Measurements from ENCODE around the gene CDC27.

DNA sequence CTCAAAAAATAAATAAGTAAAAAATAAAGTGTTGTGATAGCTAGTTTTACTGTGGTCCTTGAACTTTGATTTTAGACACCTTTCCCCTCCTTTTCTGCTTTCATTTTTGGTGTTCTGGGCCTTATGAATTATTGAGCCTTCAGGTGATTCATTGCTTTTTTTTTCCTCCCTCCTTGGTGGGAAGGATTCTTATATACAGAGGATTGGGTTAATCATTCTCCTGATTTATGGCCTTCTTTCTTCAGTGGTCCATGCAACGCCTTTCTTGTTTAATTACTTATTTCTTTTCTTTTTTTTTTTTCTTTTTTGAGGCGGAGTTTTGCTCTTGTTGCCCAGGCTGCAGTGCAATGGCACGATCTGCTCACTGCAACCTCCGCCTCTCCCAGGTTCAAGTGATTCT lies 12.1 kb upstream of the CDC27 start:
- TF ChIP-seq, protein P1, sequence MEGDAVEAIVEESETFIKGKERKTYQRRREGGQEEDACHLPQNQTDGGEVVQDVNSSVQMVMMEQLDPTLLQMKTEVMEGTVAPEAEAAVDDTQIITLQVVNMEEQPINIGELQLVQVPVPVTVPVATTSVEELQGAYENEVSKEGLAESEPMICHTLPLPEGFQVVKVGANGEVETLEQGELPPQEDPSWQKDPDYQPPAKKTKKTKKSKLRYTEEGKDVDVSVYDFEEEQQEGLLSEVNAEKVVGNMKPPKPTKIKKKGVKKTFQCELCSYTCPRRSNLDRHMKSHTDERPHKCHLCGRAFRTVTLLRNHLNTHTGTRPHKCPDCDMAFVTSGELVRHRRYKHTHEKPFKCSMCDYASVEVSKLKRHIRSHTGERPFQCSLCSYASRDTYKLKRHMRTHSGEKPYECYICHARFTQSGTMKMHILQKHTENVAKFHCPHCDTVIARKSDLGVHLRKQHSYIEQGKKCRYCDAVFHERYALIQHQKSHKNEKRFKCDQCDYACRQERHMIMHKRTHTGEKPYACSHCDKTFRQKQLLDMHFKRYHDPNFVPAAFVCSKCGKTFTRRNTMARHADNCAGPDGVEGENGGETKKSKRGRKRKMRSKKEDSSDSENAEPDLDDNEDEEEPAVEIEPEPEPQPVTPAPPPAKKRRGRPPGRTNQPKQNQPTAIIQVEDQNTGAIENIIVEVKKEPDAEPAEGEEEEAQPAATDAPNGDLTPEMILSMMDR (IDR thresholded peaks at IDR 0.05): no peak
- TF ChIP-seq POLR2AphosphoS5 (IDR thresholded peaks at IDR 0.05) (no peak), POLR2A (IDR thresholded peaks at IDR 0.05; ENCODE audit: low read depth) (no peak)
